ENCODE results near the gene OLFML1.

Gene OLFML1

DNA sequence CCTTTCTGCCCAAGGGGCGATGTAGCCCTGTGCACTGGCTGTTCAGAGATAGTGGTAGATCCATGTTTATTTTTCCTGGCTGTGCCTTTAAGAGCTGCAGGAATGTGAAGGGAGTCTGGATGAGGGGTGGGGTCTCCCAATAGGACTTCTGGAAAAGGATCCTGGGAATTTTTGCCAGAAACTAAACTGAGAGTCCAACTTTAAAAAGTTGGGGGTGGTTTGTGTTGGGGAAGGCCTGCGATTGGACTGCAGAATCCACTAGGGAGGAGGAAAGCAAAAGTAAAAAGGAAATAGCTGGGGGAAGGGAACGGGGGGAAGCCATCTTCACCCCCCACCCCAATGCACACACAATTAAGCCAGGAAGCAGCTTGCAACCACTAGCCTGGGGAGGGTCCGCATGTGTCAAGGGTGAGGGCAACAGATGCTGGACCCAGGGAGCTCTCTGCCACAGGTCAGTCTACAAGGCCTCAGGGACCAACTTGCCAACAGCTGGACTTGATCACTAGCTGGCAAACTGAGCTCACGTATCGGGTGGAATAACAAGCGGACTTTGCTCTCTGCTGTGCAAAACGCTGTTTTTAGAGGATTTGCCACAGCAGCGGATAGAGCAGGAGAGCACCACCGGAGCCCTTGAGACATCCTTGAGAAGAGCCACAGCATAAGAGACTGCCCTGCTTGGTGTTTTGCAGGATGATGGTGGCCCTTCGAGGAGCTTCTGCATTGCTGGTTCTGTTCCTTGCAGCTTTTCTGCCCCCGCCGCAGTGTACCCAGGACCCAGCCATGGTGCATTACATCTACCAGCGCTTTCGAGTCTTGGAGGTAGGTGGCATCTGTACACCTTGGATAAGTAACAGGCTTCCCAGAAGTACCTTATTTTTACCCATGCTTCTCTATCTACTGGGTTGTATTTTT is at the start of gene OLFML1:
Gene OLFML1, plus strand, starts transcription at position 321 of the 912 bp plus-strand sequence. Its CDS starts 370 bp downstream, at position 691.
- no peak within 1 kb of the TSS for H3K4me3 ChIP-seq (ENCODE audit: low read depth, low read length)
- TF ChIP-seq, protein P1, sequence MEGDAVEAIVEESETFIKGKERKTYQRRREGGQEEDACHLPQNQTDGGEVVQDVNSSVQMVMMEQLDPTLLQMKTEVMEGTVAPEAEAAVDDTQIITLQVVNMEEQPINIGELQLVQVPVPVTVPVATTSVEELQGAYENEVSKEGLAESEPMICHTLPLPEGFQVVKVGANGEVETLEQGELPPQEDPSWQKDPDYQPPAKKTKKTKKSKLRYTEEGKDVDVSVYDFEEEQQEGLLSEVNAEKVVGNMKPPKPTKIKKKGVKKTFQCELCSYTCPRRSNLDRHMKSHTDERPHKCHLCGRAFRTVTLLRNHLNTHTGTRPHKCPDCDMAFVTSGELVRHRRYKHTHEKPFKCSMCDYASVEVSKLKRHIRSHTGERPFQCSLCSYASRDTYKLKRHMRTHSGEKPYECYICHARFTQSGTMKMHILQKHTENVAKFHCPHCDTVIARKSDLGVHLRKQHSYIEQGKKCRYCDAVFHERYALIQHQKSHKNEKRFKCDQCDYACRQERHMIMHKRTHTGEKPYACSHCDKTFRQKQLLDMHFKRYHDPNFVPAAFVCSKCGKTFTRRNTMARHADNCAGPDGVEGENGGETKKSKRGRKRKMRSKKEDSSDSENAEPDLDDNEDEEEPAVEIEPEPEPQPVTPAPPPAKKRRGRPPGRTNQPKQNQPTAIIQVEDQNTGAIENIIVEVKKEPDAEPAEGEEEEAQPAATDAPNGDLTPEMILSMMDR (IDR thresholded peaks at IDR 0.05; ENCODE audit: low read depth, low read length), result no peak

DNA sequence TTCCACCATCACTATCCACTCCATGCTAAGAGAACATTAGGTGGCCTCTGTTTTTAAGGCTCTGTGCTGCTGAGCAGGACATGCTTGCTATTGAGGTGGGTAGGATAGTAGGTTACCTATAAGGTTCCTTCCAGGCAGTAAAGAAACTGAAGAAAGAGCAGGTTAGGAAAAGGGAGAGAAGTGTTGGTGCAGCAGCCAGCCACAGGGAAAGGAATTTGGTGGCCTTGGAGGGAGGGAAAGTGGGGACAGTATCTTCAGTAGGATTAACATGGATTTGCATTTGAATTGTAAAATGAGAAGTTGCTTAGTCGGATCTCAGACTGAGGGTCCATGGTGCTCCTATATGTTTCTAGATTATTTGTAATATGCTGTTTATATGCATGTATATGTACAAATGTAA is 49.2 kb upstream of the OLFML1 start:
- no peak overlapping the region for H3K4me3 ChIP-seq (ENCODE audit: low read depth, low read length)

DNA sequence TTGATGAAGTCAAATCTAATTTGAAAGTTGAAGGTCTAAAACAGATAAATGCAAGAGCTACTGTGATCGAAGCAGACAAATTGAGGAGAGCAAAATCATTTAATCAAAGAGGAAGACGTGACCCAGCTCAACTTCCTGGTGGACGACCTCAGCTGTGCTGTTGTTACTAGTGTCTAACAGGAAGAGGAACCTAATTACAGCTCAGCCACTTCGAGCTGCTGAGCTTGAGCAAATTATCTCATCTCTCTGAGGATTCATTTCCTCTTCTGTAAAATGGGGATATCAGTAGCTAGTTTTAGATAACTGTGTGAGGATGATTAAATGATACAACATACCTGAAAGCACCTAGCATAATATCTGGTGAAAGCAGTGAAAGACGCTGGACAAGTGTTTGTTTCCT is 48.6 kb upstream of the OLFML1 start:
- no peak overlapping the region for H3K4me3 ChIP-seq (ENCODE audit: low read depth, low read length)
- TF ChIP-seq, protein P1 (IDR thresholded peaks at IDR 0.05; ENCODE audit: low read depth, low read length), result no peak

More for the DNA sequence above, 49.2 kb upstream of the OLFML1 start:
- TF ChIP-seq, protein P1 (IDR thresholded peaks at IDR 0.05; ENCODE audit: low read depth, low read length), result no peak

DNA sequence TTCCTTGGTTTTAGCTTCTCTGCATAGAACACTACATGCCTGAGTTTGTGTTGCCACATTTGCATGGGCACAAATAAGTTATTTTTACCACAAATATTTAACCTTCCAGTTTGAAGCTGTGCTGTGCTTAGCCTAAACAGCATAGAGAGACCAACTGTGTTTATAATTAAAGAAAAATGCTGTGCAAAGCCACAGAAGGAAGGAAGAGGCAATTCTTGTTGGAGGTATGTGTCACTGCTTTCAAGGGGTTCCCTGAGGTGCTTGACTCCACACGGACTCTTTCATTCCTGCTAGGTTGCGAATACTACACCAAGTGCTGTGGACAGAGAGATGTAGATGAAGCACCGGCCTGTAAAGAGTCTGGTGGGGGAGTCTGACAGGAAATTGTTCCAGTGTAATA is 47.6 kb upstream of the OLFML1 start:
- TF ChIP-seq, protein P1 (IDR thresholded peaks at IDR 0.05; ENCODE audit: low read depth, low read length), result no peak
- H3K4me3 ChIP-seq (ENCODE audit: low read depth, low read length), result no peak overlapping the region

DNA sequence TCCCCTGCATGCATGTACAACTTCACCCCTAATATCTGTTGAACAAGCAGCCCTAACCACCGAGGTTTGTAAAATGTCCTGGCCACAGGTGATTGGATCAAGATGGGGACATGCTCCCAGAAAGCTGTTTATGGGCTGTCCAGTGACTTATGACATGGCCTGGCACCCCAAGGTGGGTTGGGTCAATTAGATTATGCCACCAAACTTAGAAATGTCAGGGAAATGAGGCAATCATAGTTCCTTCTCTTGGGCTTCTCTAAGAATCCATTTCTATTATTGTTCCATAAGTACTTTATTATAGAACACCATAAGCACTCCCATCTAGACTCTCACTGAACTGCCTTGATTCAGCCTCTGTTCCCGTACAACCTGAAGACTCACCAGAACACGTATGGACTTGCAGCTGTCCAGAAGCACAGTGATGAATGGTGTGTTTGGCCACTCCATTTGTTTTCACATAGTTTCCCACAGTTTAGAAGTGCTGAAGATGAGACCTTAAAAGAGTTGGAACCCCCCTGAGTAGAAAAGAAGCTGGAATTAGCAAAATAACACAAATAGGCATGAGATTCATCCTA is 45.5 kb upstream of the OLFML1 start:
- TF ChIP-seq, protein P1 (IDR thresholded peaks at IDR 0.05; ENCODE audit: low read depth, low read length), result no peak
- no peak overlapping the region for H3K4me3 ChIP-seq (ENCODE audit: low read depth, low read length)

DNA sequence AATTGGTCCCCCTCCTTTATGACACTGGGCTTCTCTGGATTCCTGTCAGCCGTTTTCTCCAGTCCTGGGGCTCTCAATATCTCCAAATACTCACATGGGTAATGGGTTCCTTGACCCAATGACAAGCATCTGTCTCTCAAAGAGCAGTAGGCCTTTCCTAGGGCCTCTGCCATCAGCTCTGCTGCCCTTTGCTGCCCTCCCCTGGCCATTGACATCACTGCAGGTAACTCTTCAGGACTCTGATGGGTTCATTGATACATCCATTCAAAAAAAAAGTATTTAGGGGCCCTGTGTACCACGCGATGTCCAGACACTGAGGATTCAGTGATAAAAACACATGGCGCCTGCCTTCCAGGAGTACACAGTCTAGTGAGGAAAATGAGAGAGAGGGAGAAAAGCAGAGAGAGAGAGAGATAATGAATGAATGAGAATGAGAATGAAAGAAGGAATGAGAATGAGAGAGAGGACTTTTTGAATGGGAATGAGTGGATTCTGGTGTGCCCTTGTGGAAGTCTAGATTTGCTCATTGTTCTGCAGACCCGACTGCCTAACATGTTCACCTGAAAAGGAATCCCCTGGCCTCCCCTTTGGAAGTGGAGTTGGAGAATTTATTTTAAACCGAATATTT is 42.6 kb upstream of the OLFML1 start:
- TF ChIP-seq, protein P1 (IDR thresholded peaks at IDR 0.05; ENCODE audit: low read depth, low read length), result peak; percentile 66
- no peak overlapping the region for H3K4me3 ChIP-seq (ENCODE audit: low read depth, low read length)

All from WI38 (cell line).